Mesenteric fat pad (tissue), 1 donor: ENCODE results near the gene CACNB4. TPM values are rescaled to one million over a fixed set of nuclear protein-coding genes. Genes with fewer than 3 reads are reported as not detected.
"Not testable (repeated sequence)": the region's sequence is repeated elsewhere in the genome, so short reads cannot be mapped to it uniquely, and the experiment has no call there.

ENCODE experiments used
- DNase-seq: peaks from one replicate; pipeline ENCODE4 v3.0.0-alpha.2; 2020; ENCODE audit warnings: low spot score
- total RNA-seq: library from RNA; stranded (reverse); fragmentation: NEBNext Ultra II Directional; extraction: Animal tissue kit (Norgen Biotek cat#: 25700); gene quantifications from one replicate; pipeline ENCODE4 v1.2.1, GENCODE V29; 2021
- donor health status: DM: yes; HTN: yes; CAD: no.

CACNB4 gene
- total RNA-seq, 1 donor from 2014 or later = 1.7 TPM

GRCh38 chr2:151946250-151946884, 152.5 kb downstream of the CACNB4 start:
- no peak for DNase-seq

DNA sequence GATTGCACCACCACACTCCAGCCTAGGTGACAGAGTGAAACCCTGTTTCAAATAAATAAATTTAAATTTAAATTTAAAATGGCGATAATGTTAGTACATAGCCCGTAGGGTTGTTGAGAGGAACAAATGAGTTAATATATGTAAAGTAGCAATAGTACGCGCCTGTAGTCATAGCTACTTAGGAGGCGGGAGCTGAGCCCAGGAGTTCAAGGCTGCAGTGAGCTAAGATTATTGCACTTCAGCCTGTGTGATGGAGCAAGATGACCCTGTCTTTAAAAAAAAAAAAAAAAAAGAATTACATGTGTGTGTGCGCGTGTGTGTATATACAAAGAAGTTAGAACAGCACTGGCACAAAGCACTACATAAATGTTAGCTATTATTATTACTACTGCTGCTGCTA, 153.2 kb downstream of the CACNB4 start:
- no peak for DNase-seq

DNA sequence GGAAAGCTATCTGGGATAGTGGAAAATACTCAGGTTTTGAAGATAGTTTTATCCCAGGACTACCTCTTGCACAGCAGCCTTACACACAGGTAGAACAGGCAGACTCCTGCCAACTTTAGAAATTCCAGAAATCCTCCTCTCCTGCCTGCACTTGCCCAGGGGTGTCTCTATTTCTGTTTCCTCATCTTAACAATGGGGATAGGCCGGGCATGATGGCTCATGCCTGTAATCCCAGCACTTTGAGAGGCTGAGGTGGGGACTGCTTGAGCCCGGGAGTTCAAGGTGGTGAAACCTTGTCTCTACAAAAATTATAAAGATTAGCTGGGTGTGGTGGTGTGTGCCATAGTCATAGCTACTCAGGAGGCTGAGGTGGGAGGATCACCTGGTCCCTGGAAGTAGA, 153.7 kb downstream of the CACNB4 start:
- no peak for DNase-seq

DNA sequence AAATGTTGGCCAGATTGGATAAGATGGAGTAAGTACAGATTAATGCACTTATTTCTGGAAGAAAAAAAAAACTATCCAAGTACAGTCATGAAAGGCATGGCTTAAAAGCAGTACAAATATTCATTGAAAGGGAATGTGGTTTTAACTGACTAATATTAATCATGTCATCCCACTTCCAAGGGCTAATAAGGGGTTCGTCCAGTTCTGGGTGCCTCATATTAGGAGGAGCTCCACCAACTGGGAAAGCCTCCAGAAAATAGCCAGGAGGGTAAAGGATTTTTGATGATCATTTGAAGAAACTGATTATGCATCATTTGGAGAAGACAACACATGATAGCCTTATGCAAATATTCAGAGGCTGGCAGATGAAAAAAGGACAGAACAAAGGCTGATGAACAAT, 155.4 kb downstream of the CACNB4 start:
- no peak for DNase-seq

GRCh38 chr2:151942540-151943205, 156.2 kb downstream of the CACNB4 start:
- DNase-seq = not testable (repeated sequence)

DNA sequence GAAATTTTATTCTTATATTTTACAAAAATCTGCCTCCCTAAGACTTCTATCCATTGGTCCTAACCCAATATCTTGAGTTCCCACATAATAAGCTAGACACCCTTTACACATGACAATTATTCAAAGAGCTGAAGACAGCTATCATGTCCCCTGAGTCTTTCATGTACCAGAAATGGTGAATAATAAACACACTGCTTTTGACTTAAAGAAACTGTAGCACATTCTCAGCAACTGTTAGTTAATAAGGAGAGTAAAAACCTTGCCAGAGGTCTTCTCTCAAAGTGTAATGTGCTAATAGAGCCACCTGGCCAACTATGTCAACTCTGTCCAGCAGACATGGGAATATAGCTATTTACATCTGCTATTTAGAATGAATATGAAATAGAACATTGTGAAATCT, 160.9 kb downstream of the CACNB4 start:
- no peak for DNase-seq

GRCh38 chr2:151936626-151937025, 162.2 kb downstream of the CACNB4 start:
- DNase-seq = no peak

DNA sequence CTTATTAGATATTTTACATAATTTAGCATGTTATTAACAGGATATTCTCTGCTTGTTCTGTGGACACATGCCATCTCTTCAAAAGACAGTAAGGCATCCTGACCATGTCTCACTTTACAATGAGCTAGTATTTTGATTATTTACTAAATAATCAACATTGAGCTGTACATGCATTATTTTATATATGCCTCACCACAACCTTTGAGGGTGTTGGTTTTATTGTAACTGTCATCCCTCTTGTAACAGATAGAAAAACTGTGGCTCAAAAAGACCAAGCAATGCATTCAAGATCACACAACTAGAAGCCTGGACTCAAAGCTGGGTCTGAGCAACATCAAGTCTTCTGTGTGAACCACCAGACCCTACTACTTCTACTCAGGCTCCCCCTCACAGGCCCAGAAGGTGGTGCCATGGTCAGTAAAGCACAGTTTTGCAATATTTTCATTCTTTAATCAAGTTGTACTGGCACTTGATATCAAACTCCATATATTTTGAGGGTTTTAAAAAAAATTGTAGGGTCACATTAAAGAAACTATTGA, 165.5 kb downstream of the CACNB4 start:
- no peak for DNase-seq

GRCh38 chr2:151931756-151932155, 167.1 kb downstream of the CACNB4 start:
- DNase-seq = no peak

DNA sequence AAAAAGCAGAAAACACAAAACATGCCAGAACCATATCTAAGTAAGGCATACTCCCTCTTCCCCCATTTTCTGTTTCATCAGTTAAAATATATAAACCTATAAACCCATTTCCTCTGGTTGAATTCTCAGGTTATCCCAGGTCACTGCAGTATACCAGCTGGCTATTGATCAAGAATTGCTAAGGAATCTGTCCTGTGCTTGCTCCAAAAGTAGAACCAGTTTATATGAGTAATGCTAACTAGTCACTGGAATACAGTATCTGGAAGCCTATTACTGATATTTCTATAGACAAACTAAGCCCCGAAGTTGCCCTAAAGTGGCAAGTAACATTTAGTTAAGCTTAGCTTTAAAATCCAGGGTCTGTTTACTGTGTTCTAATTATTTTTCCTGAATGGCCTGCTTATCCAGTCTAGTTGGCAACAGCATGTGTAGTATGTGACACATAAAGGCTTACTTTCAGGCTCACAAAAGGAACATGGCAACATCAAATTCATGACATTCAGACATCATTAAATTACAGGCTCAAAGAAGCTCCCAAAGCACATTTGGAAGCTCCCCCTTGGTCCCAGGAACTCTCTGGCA, 167.7 kb downstream of the CACNB4 start:
- DNase-seq = no peak

- DNase-seq = no peak
Measured at GRCh38 chr2:151930042-151930441, 168.8 kb downstream of the CACNB4 start.

DNA sequence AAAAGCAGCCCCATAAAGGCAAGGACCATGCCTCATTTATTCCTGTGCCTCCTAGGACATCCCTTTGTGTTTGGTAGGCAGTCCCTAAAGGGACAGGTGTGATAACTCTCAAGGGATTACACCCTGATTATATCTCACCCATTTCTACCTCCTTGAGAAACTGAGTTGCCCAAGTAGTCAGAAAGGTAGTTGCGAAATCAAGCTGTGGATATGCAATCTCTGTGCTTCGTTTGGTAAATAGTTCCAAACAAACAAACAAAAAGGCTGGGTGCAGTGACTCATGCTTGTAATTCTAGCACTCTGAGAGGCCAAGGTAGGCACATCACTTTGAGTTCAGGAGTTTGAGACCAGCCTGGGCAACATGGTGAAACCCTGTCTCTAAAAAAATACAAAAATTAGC, 170.5 kb downstream of the CACNB4 start:
- DNase-seq = no peak

DNA sequence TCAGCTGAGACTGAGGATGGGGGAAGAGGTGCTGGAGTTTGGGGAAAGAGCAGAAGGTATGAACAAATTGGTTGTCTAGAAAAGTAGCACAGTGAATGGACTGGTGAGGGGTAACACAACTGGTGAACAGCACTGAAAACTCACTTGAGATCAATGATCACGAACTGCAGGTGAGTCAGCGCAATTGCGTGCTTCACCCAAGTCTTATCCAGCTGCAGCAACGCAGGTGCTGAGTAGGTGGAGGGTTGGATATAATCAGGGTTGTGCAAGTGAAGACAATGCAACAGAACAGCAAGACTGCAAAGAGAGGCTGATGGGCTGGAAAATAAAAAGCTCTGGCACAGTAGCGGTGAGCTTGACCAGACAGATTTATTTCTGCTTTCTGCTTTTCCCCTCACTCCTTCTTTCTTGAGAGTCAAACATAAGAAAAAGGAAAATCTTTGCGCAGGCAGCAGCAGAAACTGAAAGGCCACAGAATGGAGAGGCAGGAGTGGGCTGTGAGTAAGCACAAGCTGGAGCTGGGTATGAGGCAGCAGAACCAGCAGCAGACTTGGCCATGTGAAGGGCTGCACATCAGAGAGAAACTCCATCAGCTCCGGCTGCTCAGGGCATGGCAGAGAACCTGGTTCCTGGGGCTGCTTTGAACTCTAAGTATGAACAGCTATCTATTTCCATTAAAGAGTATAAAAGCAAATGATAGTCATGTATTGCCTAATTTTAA, 171.2 kb downstream of the CACNB4 start:
- DNase-seq = no peak

DNA sequence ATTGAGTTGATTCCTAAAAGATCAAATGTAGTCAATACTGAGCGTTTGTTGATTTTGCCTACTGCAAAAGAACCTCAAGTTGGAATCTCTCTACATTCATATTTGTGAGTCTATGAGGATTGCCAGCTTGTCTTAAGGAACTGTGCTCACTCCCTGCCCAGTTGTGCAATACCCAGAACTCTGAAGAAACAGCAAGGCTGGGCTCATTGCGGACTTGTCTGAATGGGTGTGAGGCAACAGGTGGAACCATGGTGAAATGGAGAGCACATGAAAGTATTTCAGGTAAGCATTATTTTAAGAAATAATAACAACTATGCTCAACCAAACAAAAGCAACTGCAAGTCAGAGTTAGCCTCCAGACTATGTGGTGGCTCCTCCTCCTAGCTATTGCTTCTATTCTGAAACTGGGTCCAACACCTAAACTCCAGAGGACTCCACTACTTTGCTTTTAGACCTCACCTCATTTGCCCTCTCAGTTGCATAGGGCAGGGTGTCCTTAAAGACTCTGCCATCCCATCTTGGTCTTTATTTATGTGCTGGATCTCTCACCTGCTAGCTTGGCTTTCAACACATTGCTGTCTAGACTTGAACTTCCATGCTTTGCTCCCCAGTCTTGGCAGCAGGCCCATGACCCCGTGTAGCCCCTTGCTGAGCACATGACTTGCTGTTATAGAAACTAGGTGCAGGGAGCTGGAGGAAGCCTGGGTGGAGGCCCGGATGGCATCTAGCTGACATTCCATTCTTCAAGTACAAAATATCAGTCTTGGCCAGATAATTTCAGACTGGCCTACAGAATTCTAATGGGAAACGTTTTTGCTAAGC, 175.8 kb downstream of the CACNB4 start:
- DNase-seq = no peak

- DNase-seq = no peak
Measured at GRCh38 chr2:151919786-151920185, 179.1 kb downstream of the CACNB4 start.

GRCh38 chr2:151918308-151918707, 180.5 kb downstream of the CACNB4 start:
- DNase-seq = no peak

- DNase-seq = no peak
Measured at GRCh38 chr2:151916632-151917031, 182.2 kb downstream of the CACNB4 start.

DNA sequence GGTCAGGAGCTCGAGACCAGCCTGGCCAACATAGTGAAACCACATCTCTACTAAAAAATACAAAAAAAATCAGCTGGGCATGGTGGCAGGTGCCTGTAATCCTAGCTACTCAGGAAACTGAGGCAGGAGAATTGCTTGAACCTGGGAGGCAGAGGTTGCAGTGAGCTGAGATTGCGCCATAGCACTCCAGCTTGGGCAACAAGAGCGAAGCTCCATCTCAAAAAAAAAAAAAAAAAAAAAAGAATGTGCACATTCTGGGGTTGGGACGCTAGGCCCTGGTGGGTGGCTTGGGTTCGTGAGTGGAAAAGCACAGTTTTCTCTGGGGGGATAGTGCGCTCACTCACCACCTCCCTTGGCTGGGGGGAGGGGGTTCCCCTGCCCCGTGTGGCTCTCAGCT, 183.2 kb downstream of the CACNB4 start:
- not testable (repeated sequence) for DNase-seq

DNA sequence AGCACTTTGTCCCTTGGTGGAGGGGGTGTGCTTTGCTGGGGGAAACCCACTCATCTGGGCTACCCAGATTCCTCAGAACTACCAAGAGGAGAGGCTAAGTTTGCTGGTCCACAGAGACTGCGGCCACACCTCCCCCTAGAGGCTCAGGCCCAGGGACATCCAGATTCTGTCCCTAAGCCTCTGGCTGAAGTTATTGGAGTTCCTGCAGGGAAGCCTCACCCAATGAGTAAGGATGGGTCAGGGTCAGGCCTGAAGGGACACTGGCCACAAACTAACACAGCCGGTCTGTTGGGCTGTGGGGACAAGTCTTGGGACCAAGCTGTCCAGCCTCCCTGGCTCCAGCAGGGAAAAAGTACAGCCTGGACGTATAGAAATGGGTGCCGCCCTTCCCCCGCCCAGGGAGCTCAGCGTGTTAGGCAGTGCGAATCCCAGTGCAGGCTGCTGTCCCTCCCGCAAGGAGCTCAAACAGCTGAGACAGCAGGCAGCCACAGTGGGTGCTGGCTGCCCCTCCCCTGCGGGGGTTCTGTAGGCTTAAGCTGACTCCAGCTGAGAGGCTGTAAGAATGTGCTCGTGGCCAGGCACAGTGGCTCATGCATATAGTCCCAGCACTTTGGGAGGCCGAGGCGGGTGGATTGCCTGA, 183.7 kb downstream of the CACNB4 start:
- DNase-seq = no peak

DNA sequence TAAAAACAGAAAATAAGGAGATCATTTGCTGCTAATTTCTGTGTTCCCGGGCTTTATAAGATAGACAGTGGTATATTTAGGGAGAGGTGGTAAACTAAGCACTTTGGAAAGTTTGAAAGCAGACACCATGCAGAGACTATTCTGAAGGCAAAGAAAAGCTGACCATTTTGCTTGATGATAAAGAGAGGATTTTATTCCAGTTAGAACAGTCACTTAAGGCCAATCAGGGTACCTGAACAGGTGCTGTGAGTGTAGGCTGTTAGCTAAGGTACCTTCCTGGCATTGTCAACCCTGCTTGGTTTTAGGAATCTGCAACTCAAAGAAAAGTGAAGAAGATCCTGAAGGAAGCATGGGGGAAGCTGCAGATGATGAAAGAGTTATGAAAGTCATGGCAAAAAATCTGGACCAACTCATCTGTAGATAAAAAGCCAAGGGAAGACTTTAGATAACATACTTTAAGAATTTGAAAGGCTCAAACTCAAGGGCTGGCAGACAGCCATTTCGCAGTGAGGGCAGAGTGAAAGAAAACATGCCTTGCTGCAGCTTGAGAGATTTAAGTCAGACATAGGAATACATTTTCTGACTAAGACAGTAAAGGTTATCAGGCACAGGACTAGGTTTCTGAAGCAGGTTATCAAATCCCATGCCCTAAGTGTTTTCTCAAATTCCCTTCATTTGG, 190.5 kb downstream of the CACNB4 start:
- no peak for DNase-seq
